ENCODE measurements around the gene CAMK2N1.

The CAMK2N1 gene

GRCh38 chr1:20474996-20475395 lies 11.0 kb downstream of the CAMK2N1 start:
- Histone ChIP-seq H3K27me3 (ENCODE audit: insufficient read depth, low read length) (no peaks in the 10 kb centered on the region), H3K4me3 (ENCODE audit: low read depth, low read length) (no peak overlapping the region), H2BK120ac (ENCODE audit: insufficient read depth, low read length, poor library complexity) (no peak overlapping the region), H3K79me1 (ENCODE audit: low read length) (no peaks in the 10 kb centered on the region), H4K8ac (ENCODE audit: low read depth, low read length) (no peak overlapping the region), H2AK5ac (ENCODE audit: low read length) (no peak overlapping the region), H3K36me3 (ENCODE audit: control insufficient read depth in 1 of 2, insufficient read depth in 2 of 2, low read length in 2 of 2) (no peaks in the 10 kb centered on the region), H3K23ac (ENCODE audit: low read length) (no peak overlapping the region), H3K27ac (ENCODE audit: low read depth, low read length) (no peak overlapping the region), H3K4me1 (ENCODE audit: control insufficient read depth in 1 of 2, insufficient read depth in 2 of 2, low read length in 2 of 2) (peaks cover 13% of the 10 kb centered on the region in 2 experiments), H2BK12ac (ENCODE audit: low read length) (no peak overlapping the region), H3K79me2 (ENCODE audit: control insufficient read depth, insufficient read depth, low read length, poor library complexity) (no peaks in the 10 kb centered on the region), H3K14ac (ENCODE audit: low read length) (no peak overlapping the region), H3K9me3 (ENCODE audit: insufficient read depth, low read depth, low read length) (no peaks in the 10 kb centered on the region), H4K12ac (ENCODE audit: low read depth, low read length) (no peak overlapping the region), H3K9ac (ENCODE audit: low read length) (no peak overlapping the region), H2BK5ac (ENCODE audit: low read depth, low read length, poor library complexity) (no peak overlapping the region), H2AFZ (ENCODE audit: insufficient read depth, low read length, poor library complexity) (no peak overlapping the region), H3K18ac (ENCODE audit: low read length) (no peak overlapping the region), H3K4me2 (ENCODE audit: low read length) (no peak overlapping the region), H4K91ac (ENCODE audit: low read depth, low read length) (no peak overlapping the region), H3K4ac (ENCODE audit: low read depth, low read length) (no peak overlapping the region)
- no peak for DNase-seq
- WGBS (ENCODE audit: extremely low coverage, insufficient coverage, insufficient read length): no CpG with 5 or more reads among the region's 7 CpGs

GRCh38 chr1:20474333-20474975 lies 11.6 kb downstream of the CAMK2N1 start:
- H4K8ac ChIP-seq (ENCODE audit: low read depth, low read length): no peak overlapping the region
- WGBS (ENCODE audit: extremely low coverage, insufficient coverage, insufficient read length): no CpG with 5 or more reads among the region's 2 CpGs

GRCh38 chr1:20473894-20474293 lies 12.1 kb downstream of the CAMK2N1 start:
- H3K27ac ChIP-seq (ENCODE audit: low read depth, low read length): no peak overlapping the region
- H3K4me2 ChIP-seq (ENCODE audit: low read length): no peak overlapping the region
- peaks cover 13% of the 10 kb centered on the region in 2 experiments for H3K4me1 ChIP-seq (ENCODE audit: control insufficient read depth in 1 of 2, insufficient read depth in 2 of 2, low read length in 2 of 2)
- H4K8ac ChIP-seq (ENCODE audit: low read depth, low read length): no peak overlapping the region
- H2BK12ac ChIP-seq (ENCODE audit: low read length): no peak overlapping the region
- no peaks in the 10 kb centered on the region for H3K9me3 ChIP-seq (ENCODE audit: insufficient read depth, low read depth, low read length)
- no peak overlapping the region for H4K91ac ChIP-seq (ENCODE audit: low read depth, low read length)
- no peak overlapping the region for H2AK5ac ChIP-seq (ENCODE audit: low read length)
- H2BK120ac ChIP-seq (ENCODE audit: insufficient read depth, low read length, poor library complexity): no peak overlapping the region
- no peak overlapping the region for H3K23ac ChIP-seq (ENCODE audit: low read length)
- H3K9ac ChIP-seq (ENCODE audit: low read length): no peak overlapping the region
- H4K12ac ChIP-seq (ENCODE audit: low read depth, low read length): no peak overlapping the region
- H3K14ac ChIP-seq (ENCODE audit: low read length): no peak overlapping the region
- H3K79me2 ChIP-seq (ENCODE audit: control insufficient read depth, insufficient read depth, low read length, poor library complexity): no peaks in the 10 kb centered on the region
- H2BK5ac ChIP-seq (ENCODE audit: low read depth, low read length, poor library complexity): no peak overlapping the region
- H3K18ac ChIP-seq (ENCODE audit: low read length): no peak overlapping the region
- H3K4me3 ChIP-seq (ENCODE audit: low read depth, low read length): no peak overlapping the region
- H3K27me3 ChIP-seq (ENCODE audit: insufficient read depth, low read length): no peaks in the 10 kb centered on the region
- no peaks in the 10 kb centered on the region for H3K79me1 ChIP-seq (ENCODE audit: low read length)
- DNase-seq: no peak
- WGBS (ENCODE audit: extremely low coverage, insufficient coverage, insufficient read length): no CpG with 5 or more reads among the region's 4 CpGs
- no peak overlapping the region for H3K4ac ChIP-seq (ENCODE audit: low read depth, low read length)
- no peaks in the 10 kb centered on the region for H3K36me3 ChIP-seq (ENCODE audit: control insufficient read depth in 1 of 2, insufficient read depth in 2 of 2, low read length in 2 of 2)
- H2AFZ ChIP-seq (ENCODE audit: insufficient read depth, low read length, poor library complexity): no peak overlapping the region

More at GRCh38 chr1:20474333-20474975, 11.6 kb downstream of the CAMK2N1 start:
- no peak overlapping the region for H3K4me2 ChIP-seq (ENCODE audit: low read length)
- H2BK5ac ChIP-seq (ENCODE audit: low read depth, low read length, poor library complexity): no peak overlapping the region
- H3K18ac ChIP-seq (ENCODE audit: low read length): no peak overlapping the region
- H3K9me3 ChIP-seq (ENCODE audit: insufficient read depth, low read depth, low read length): no peaks in the 10 kb centered on the region
- no peaks in the 10 kb centered on the region for H3K79me1 ChIP-seq (ENCODE audit: low read length)
- H3K4me3 ChIP-seq (ENCODE audit: low read depth, low read length): no peak overlapping the region
- no peaks in the 10 kb centered on the region for H3K36me3 ChIP-seq (ENCODE audit: control insufficient read depth in 1 of 2, insufficient read depth in 2 of 2, low read length in 2 of 2)
- no peak overlapping the region for H2AK5ac ChIP-seq (ENCODE audit: low read length)
- no peak overlapping the region for H4K91ac ChIP-seq (ENCODE audit: low read depth, low read length)
- no peak overlapping the region for H3K27ac ChIP-seq (ENCODE audit: low read depth, low read length)
- no peaks in the 10 kb centered on the region for H3K27me3 ChIP-seq (ENCODE audit: insufficient read depth, low read length)
- peaks cover 13% of the 10 kb centered on the region in 2 experiments for H3K4me1 ChIP-seq (ENCODE audit: control insufficient read depth in 1 of 2, insufficient read depth in 2 of 2, low read length in 2 of 2)
- no peak overlapping the region for H3K4ac ChIP-seq (ENCODE audit: low read depth, low read length)
- H2BK12ac ChIP-seq (ENCODE audit: low read length): no peak overlapping the region
- H3K23ac ChIP-seq (ENCODE audit: low read length): no peak overlapping the region
- no peak overlapping the region for H3K14ac ChIP-seq (ENCODE audit: low read length)
- H3K79me2 ChIP-seq (ENCODE audit: control insufficient read depth, insufficient read depth, low read length, poor library complexity): no peaks in the 10 kb centered on the region
- no peak overlapping the region for H3K9ac ChIP-seq (ENCODE audit: low read length)
- no peak overlapping the region for H2AFZ ChIP-seq (ENCODE audit: insufficient read depth, low read length, poor library complexity)
- H2BK120ac ChIP-seq (ENCODE audit: insufficient read depth, low read length, poor library complexity): no peak overlapping the region
- H4K12ac ChIP-seq (ENCODE audit: low read depth, low read length): no peak overlapping the region
- no peak for DNase-seq

- Histone ChIP-seq H3K4me1 (ENCODE audit: control insufficient read depth in 1 of 2, insufficient read depth in 2 of 2, low read length in 2 of 2) (peaks cover 13% of the 10 kb centered on the region in 2 experiments), H3K14ac (ENCODE audit: low read length) (no peak overlapping the region), H3K23ac (ENCODE audit: low read length) (no peak overlapping the region), H2BK5ac (ENCODE audit: low read depth, low read length, poor library complexity) (no peak overlapping the region), H3K4ac (ENCODE audit: low read depth, low read length) (no peak overlapping the region), H3K18ac (ENCODE audit: low read length) (no peak overlapping the region), H2AFZ (ENCODE audit: insufficient read depth, low read length, poor library complexity) (no peak overlapping the region), H3K4me2 (ENCODE audit: low read length) (peak overlapping the region; percentile 50), H3K4me3 (ENCODE audit: low read depth, low read length) (no peak overlapping the region), H3K9ac (ENCODE audit: low read length) (no peak overlapping the region), H4K8ac (ENCODE audit: low read depth, low read length) (no peak overlapping the region), H3K9me3 (ENCODE audit: insufficient read depth, low read depth, low read length) (no peaks in the 10 kb centered on the region), H3K79me2 (ENCODE audit: control insufficient read depth, insufficient read depth, low read length, poor library complexity) (no peaks in the 10 kb centered on the region), H3K27me3 (ENCODE audit: insufficient read depth, low read length) (no peaks in the 10 kb centered on the region), H3K27ac (ENCODE audit: low read depth, low read length) (no peak overlapping the region), H2BK12ac (ENCODE audit: low read length) (no peak overlapping the region), H2BK120ac (ENCODE audit: insufficient read depth, low read length, poor library complexity) (no peak overlapping the region), H3K36me3 (ENCODE audit: control insufficient read depth in 1 of 2, insufficient read depth in 2 of 2, low read length in 2 of 2) (no peaks in the 10 kb centered on the region), H3K79me1 (ENCODE audit: low read length) (no peaks in the 10 kb centered on the region), H2AK5ac (ENCODE audit: low read length) (no peak overlapping the region), H4K12ac (ENCODE audit: low read depth, low read length) (no peak overlapping the region), H4K91ac (ENCODE audit: low read depth, low read length) (no peak overlapping the region)
- no CpG with 5 or more reads among the region's 28 CpGs for whole genome bisulfite sequencing (ENCODE audit: extremely low coverage, insufficient coverage, insufficient read length)
- peak in 1 of 2 donors; percentile 48 for DNase-seq
Observed at GRCh38 chr1:20472860-20473711, 12.9 kb downstream of the CAMK2N1 start.

Measured in trophoblast cell (in vitro differentiated cells and primary cell).